Duodenal mucosa (tissue), 2 donors: ENCODE measurements around the gene CPNE8.

Experiments
- H3K27ac ChIP-seq: one replicate; pipeline ENCODE4 v1.7.0; 2013; ENCODE audit warnings: low read depth, low read length
- H3K27me3 ChIP-seq, 2 donors: one replicate each; pipeline ENCODE4 v1.7.0; 2013; ENCODE audit warnings: low read length in 2 of 2, control low read depth in 1 of 2; ENCODE audit not compliant: insufficient read depth in 2 of 2, control insufficient read depth in 1 of 2
- H3K36me3 ChIP-seq, 2 donors: one replicate each; pipeline ENCODE4 v1.7.0; 2013; ENCODE audit warnings: low read length in 2 of 2, control low read depth in 1 of 2; ENCODE audit not compliant: insufficient read depth in 2 of 2, control insufficient read depth in 1 of 2
- H3K4me1 ChIP-seq, 2 donors: one replicate each; pipeline ENCODE4 v1.7.0; 2013; ENCODE audit warnings: low read length in 2 of 2, control low read depth in 1 of 2; ENCODE audit not compliant: insufficient read depth in 2 of 2, control insufficient read depth in 1 of 2
- H3K4me3 ChIP-seq, 2 donors: one replicate each; pipeline ENCODE4 v1.7.0; 2013; ENCODE audit warnings: low read length in 2 of 2, low read depth in 1 of 2
- H3K9ac ChIP-seq, 2 donors: one replicate each; pipeline ENCODE4 v1.7.0; 2013; ENCODE audit warnings: low read length in 2 of 2, low read depth in 1 of 2
- H3K9me3 ChIP-seq, 2 donors: one replicate each; pipeline ENCODE4 v1.7.0; 2013; ENCODE audit warnings: low read length in 2 of 2, control low read depth in 1 of 2; ENCODE audit not compliant: control insufficient read depth in 1 of 2

Gene CPNE8

GRCh38 chr12:38880288-38880687 lies 25.1 kb downstream of the CPNE8 start:
- Histone ChIP-seq H3K9me3 (peaks cover 7 to 8% of the 10 kb centered on the region in 2 donors), H3K27me3 (no peaks in the 10 kb centered on the region), H3K36me3 (no peaks in the 10 kb centered on the region), H3K4me3 (no peak overlapping the region), H3K4me1 (no peaks in the 10 kb centered on the region), H3K27ac (no peak overlapping the region), H3K9ac (no peak overlapping the region)

DNA sequence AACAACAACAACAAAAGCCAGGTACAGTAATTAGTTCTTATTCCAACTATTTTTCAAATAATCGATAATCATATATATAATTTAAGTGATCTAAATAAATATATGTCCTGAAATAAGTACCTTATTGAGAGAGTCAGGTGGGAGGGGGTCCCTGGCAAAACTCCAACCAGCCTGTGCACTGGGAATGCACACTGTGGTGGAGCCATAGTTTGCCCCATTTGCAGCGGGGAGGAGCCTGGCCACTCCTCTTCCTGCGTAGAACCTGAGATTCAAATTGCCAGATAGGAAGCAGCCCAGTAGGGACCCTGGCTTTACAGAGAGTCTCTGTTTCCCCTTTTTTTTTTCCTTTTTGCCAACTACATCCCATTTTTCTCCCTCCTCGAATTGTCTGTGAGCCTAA lies 26.4 kb downstream of the CPNE8 start:
- Histone ChIP-seq H3K27me3 (no peaks in the 10 kb centered on the region), H3K4me1 (no peaks in the 10 kb centered on the region), H3K27ac (no peak overlapping the region), H3K9me3 (peaks cover 0 to 11% of the 10 kb centered on the region in 2 donors), H3K36me3 (no peaks in the 10 kb centered on the region), H3K9ac (no peak overlapping the region), H3K4me3 (no peak overlapping the region)

DNA sequence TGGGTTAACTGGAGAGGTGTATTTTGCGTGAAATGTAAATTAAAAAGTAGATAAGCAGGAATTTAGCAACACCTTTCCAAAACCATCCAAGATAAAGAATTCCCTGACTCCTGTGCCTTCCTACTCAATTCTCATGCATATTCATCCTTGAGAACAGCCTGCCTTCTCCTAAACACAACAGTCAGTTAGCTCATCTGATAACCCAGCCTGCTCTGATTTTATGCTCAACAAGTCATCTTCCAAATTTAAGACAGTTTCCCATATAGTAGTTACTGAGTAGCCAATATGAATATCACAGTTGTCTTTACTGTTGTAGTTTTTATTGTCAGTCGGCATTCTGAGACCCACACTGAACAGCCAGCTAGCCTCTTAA lies 27.1 kb downstream of the CPNE8 start:
- H3K27me3 ChIP-seq, result no peaks in the 10 kb centered on the region
- no peaks in the 10 kb centered on the region for H3K36me3 ChIP-seq
- H3K27ac ChIP-seq, result no peak overlapping the region
- H3K9me3 ChIP-seq, result peaks cover 0 to 11% of the 10 kb centered on the region in 2 donors
- no peaks in the 10 kb centered on the region for H3K4me1 ChIP-seq
- no peak overlapping the region for H3K4me3 ChIP-seq
- no peak overlapping the region for H3K9ac ChIP-seq

DNA sequence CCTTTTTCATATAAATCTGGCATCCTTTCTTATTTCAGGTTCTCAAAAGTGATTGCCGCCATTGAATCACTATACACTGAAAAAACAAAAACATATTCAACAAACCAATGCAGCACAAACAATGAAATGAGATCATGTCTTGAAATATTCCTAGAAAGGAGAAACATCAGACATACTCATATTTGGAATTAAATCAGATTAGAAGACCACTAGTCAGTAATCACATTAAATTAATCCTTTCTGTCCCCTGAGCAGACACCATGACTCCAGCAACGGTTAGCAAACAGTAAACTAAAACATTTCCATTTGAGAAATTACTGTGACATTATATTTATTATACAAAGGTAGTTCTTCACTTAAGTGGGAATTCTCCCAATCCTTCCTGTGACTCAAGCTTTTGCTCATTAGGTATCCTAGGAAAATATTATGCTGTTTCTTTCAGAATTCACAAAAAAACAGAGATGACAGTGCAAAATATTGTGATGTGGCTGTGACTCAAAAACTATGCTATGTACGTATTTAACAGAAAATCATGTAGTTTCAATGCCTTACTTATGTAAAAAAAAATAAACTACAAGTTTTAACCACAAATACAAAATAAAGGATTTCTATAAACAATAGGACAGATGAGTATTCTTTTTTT lies 29.7 kb downstream of the CPNE8 start:
- H3K27ac ChIP-seq, result no peak overlapping the region
- H3K9me3 ChIP-seq, result peaks cover 0 to 6% of the 10 kb centered on the region in 2 donors
- no peaks in the 10 kb centered on the region for H3K36me3 ChIP-seq

DNA sequence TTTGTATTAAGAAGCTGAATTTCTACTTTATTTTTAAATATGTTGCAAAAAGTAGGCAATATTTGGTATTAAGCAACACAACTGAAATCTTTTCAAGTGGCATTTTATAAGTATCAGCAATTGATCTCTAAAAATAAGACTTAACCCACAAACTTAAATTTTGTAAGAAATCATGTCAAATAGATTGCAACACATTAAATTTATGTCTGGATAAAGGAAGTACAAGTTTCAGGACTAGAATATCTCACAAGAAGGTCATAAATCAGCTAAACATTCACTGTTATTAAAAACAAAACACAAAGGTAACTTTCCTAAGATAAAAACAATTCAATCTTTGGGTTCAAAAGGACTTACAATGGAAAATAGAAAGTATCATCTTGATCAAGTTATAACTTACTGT lies 32.8 kb downstream of the CPNE8 start:
- H3K4me1 ChIP-seq, result no peaks in the 10 kb centered on the region
- H3K27me3 ChIP-seq, result no peaks in the 10 kb centered on the region
- no peaks in the 10 kb centered on the region for H3K36me3 ChIP-seq
- H3K27ac ChIP-seq, result no peak overlapping the region
- H3K9ac ChIP-seq, result no peak overlapping the region
- H3K4me3 ChIP-seq, result no peak overlapping the region
- H3K9me3 ChIP-seq, result peaks cover 0 to 6% of the 10 kb centered on the region in 2 donors

More for the DNA sequence above, 29.7 kb downstream of the CPNE8 start:
- Histone ChIP-seq H3K4me1 (no peaks in the 10 kb centered on the region), H3K9ac (no peak overlapping the region), H3K27me3 (no peaks in the 10 kb centered on the region), H3K4me3 (no peak overlapping the region)

GRCh38 chr12:38872156-38872555 lies 33.2 kb downstream of the CPNE8 start:
- H3K9ac ChIP-seq, result no peak overlapping the region
- peaks cover 0 to 6% of the 10 kb centered on the region in 2 donors for H3K9me3 ChIP-seq
- no peaks in the 10 kb centered on the region for H3K27me3 ChIP-seq
- no peaks in the 10 kb centered on the region for H3K4me1 ChIP-seq
- H3K27ac ChIP-seq, result no peak overlapping the region
- no peak overlapping the region for H3K4me3 ChIP-seq
- H3K36me3 ChIP-seq, result no peaks in the 10 kb centered on the region

DNA sequence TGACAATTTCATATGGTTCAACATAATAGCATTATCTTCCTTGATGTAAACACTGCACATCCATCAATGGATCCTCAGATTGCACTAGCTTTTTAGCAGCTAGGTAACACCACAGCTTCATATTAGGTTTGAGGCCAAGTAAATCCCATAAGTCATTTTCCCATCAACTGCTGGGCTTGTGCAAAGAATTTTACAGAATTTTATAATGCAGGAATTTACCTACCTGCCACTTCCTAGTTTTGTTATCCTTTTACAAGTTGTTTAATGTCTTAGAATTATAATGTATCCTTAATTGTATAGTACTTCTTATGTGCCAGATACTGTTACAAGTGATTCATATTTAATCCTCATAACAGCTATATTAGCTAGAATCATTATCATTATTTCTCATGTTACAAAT lies 36.4 kb downstream of the CPNE8 start:
- Histone ChIP-seq H3K36me3 (no peaks in the 10 kb centered on the region), H3K4me3 (no peak overlapping the region), H3K27me3 (no peaks in the 10 kb centered on the region), H3K27ac (no peak overlapping the region), H3K9me3 (no peaks in the 10 kb centered on the region), H3K9ac (no peak overlapping the region), H3K4me1 (no peaks in the 10 kb centered on the region)

DNA sequence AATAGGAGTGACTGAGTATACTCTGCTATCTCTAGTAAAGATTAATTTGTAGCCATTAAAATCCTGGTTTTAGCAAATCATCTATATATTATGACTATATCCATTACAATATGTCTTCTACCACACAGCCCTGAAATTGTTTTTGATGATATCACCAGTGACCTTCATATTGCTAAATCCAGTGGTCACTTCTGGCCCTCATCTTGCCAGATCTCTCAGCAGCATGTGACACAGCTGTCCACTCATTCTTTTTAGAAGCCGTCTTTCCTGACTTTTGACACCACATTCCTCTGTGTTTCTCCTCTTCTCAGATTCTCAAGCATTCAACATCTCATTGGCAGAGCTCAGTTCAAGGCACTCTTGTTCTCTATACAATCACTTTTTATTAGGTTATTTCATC lies 54.9 kb downstream of the CPNE8 start:
- no peak overlapping the region for H3K4me3 ChIP-seq
- H3K9me3 ChIP-seq, result peaks cover 0 to 10% of the 10 kb centered on the region in 2 donors
- no peaks in the 10 kb centered on the region for H3K27me3 ChIP-seq
- no peaks in the 10 kb centered on the region for H3K36me3 ChIP-seq
- no peak overlapping the region for H3K27ac ChIP-seq
- no peak overlapping the region for H3K9ac ChIP-seq
- H3K4me1 ChIP-seq, result no peaks in the 10 kb centered on the region

GRCh38 chr12:38847247-38847646 lies 58.1 kb downstream of the CPNE8 start:
- H3K36me3 ChIP-seq, result no peaks in the 10 kb centered on the region
- no peak overlapping the region for H3K4me3 ChIP-seq
- H3K27ac ChIP-seq, result no peak overlapping the region
- no peak overlapping the region for H3K9ac ChIP-seq
- peaks cover 0 to 14% of the 10 kb centered on the region in 2 donors for H3K9me3 ChIP-seq
- no peaks in the 10 kb centered on the region for H3K4me1 ChIP-seq
- H3K27me3 ChIP-seq, result no peaks in the 10 kb centered on the region

GRCh38 chr12:38844267-38844666 lies 61.1 kb downstream of the CPNE8 start:
- Histone ChIP-seq H3K36me3 (no peaks in the 10 kb centered on the region), H3K27ac (no peak overlapping the region), H3K27me3 (no peaks in the 10 kb centered on the region), H3K9me3 (peaks cover 0 to 9% of the 10 kb centered on the region in 2 donors), H3K4me3 (no peak overlapping the region), H3K4me1 (no peaks in the 10 kb centered on the region), H3K9ac (no peak overlapping the region)
